Measurements from ENCODE around the gene SPI1.

GRCh38 chr11:47356998-47357329, 21.4 kb downstream of the SPI1 start:
- TF ChIP-seq POLR2A (IDR thresholded peaks at IDR 0.05; ENCODE audit: low read length) (no peak), GATA1 (IDR thresholded peaks at IDR 0.05; ENCODE audit: low read depth, low read length) (no peak)
